Urinary bladder (tissue), 4 donors: Measurements from ENCODE around the gene CDH13. TPM values are rescaled to one million over a fixed set of nuclear protein-coding genes. Genes with fewer than 3 reads are reported as not detected.

Source experiments
- DNase-seq: peaks from one replicate; pipeline ENCODE4 v3.0.0-alpha.2; 2015; ENCODE audit errors: extremely low spot score
- H3K27ac ChIP-seq: one replicate; pipeline ENCODE4 v1.5.1; 2013; ENCODE audit warnings: low read depth, mild to moderate bottlenecking, moderate library complexity
- H3K36me3 ChIP-seq: one replicate; pipeline ENCODE4 v1.6.1; 2013; ENCODE audit warnings: mild to moderate bottlenecking, moderate library complexity; ENCODE audit not compliant: insufficient read depth
- H3K4me1 ChIP-seq: one replicate; pipeline ENCODE4 v1.6.1; 2013; ENCODE audit warnings: mild to moderate bottlenecking, moderate library complexity; ENCODE audit not compliant: insufficient read depth
- H3K4me3 ChIP-seq: one replicate; pipeline ENCODE4 v1.5.1; 2013; ENCODE audit warnings: low read depth, low read length
- WGBS: extraction: QIAGEN DNeasy Blood & Tissue Kit; methylation state at CpG from one replicate; pipeline ENCODE4 v1.1.7; 2013; 5-methylcytosine and 5-hydroxymethylcytosine counted together
- polyA plus RNA-seq: library from polyadenylated mRNA; stranded (reverse); fragments of 200-250 nt; gene quantifications from one replicate; pipeline ENCODE4 v1.2.3, GENCODE V29; 2013
- total RNA-seq: library from RNA; depleted of rRNA; stranded (reverse); fragments of >200 nt; gene quantifications from one replicate; pipeline ENCODE4 v1.2.3, GENCODE V29; 2014
- donor health status: healthy with polysubstance abuse.
- donor health status: healthy.

The CDH13 gene
- total and polyA plus RNA-seq, 2 donors, result 18.9 to 21.5 TPM

DNA sequence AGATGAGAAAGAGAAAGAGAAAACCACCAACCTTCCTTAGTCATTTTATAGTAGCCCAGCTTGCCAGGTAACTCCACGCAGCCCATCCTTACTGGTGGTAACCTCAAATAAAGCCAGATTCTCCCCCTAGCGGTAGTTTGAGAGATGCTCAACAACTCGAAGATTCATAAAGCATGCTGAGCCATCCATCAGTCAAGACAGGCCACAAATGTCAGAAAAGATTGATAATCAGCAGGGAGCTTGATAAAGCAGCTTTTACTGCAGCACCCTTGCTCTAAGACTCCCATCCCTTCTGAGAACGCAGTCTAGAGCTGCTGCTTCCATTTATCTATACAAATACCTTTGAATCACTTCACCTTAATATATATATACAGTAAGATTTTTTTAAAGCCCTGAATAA, 729.5 kb downstream of the CDH13 start:
- no peak for DNase-seq
- H3K27ac ChIP-seq, result no peak overlapping the region
- H3K4me1 ChIP-seq, result no peaks in the 10 kb centered on the region
- no peaks in the 10 kb centered on the region for H3K36me3 ChIP-seq
- 4% methylated on average over 4 of the region's 4 CpGs for WGBS
- H3K4me3 ChIP-seq, result no peak overlapping the region

DNA sequence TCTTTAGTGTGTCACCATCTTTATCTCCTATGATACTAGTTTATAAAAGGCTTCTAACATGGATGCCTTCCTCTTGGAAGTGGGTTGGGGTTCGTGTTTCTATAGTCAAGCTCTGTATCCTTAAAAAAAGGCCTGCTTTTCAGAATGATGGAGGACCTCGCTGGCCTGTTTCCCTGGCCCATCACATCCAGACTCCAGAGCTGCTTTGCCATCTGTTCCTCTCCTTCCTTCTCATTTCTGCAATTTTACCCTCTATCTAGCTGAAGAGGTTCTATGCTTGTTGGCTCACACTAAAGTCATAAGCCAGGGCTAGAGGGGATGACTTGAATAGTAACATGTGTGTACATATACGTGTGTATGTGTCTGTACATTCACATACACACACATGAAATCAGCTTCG, 730.2 kb downstream of the CDH13 start:
- H3K27ac ChIP-seq, result no peak overlapping the region
- H3K4me1 ChIP-seq, result no peaks in the 10 kb centered on the region
- H3K4me3 ChIP-seq, result no peak overlapping the region
- 77% methylated on average over 4 of the region's 4 CpGs for WGBS
- no peak for DNase-seq
- no peaks in the 10 kb centered on the region for H3K36me3 ChIP-seq

GRCh38 chr16:83363521-83363920, 736.8 kb downstream of the CDH13 start:
- 68% methylated on average over 4 of the region's 4 CpGs for WGBS
- H3K4me3 ChIP-seq, result no peak overlapping the region

DNA sequence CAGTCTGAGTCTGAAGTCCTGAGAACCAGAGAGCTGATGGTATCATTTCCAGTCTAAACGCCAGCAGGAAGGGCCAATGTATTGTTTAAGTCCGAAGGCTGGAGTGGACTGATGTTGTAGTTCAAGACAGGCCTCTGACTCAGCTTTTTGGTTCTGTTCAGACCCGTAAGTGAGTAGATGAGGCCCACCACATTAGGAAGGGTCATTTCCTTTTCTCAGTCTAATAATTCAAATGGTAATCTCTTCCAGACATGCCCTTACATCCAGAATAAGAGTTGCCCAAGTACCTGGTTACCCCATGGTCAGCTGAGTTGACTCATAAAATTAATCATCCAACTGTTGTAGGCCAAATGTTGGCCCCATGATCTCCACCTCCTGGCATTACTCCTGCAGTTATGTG, 738.4 kb downstream of the CDH13 start:
- Histone ChIP-seq H3K4me3 (no peak overlapping the region), H3K4me1 (no peaks in the 10 kb centered on the region), H3K36me3 (no peaks in the 10 kb centered on the region), H3K27ac (no peak overlapping the region)
- 71% methylated on average over 3 of the region's 3 CpGs for WGBS
- no peak for DNase-seq

More at GRCh38 chr16:83363521-83363920, 736.8 kb downstream of the CDH13 start:
- no peaks in the 10 kb centered on the region for H3K36me3 ChIP-seq
- no peaks in the 10 kb centered on the region for H3K4me1 ChIP-seq
- no peak for DNase-seq
- H3K27ac ChIP-seq, result no peak overlapping the region

GRCh38 chr16:83366228-83366627, 739.5 kb downstream of the CDH13 start:
- no peaks in the 10 kb centered on the region for H3K36me3 ChIP-seq
- no peak overlapping the region for H3K4me3 ChIP-seq
- DNase-seq, result no peak
- H3K27ac ChIP-seq, result no peak overlapping the region
- H3K4me1 ChIP-seq, result no peaks in the 10 kb centered on the region
- 90% methylated on average over 12 of the region's 12 CpGs for WGBS

DNA sequence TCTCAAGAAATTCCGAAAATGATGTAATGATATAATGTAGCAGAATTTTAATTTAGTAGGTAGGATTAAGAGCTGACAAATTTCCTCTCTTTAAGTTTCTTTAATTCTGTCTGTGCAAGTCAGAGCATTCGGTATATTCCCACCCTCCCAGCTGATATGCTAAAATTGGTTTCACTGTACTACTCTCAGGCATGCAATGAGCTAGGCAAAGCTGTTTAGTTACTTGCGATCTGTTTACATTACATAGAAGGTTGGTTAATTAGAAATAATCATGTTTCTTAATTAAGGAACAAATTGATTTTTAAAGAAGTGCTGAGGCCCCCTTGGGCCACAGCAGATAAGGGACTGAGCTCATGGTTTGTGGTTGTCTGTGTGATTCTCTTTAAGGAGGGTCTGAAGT, 748.2 kb downstream of the CDH13 start:
- H3K36me3 ChIP-seq, result no peaks in the 10 kb centered on the region
- H3K4me1 ChIP-seq, result no peaks in the 10 kb centered on the region
- DNase-seq, result no peak
- H3K4me3 ChIP-seq, result no peak overlapping the region
- no peak overlapping the region for H3K27ac ChIP-seq
- WGBS, result 75% methylated on average over 3 of the region's 3 CpGs

DNA sequence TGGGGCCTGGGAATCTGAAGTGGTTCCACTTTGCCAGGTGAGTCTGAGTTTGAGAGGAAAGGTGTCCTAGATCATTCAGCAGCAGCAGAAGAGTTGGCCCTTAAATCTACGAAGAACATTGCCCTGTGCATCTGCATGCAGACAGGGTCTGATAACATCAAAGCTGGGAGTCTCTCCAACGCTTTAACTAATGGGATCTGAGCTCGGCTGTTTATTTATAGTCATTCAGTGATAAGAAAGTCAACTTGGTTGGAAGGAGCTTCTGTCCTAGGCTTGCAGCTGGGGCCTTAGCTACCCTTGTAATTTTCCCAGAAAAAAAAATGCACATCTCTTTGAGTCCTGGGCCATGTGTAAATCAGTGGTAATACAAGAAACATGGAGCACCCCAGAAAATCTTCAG, 763.0 kb downstream of the CDH13 start:
- DNase-seq, result no peak
- H3K27ac ChIP-seq, result no peak overlapping the region
- no peak overlapping the region for H3K4me3 ChIP-seq
- no peaks in the 10 kb centered on the region for H3K4me1 ChIP-seq
- WGBS, result 14% methylated on average over 3 of the region's 3 CpGs
- H3K36me3 ChIP-seq, result no peaks in the 10 kb centered on the region

GRCh38 chr16:83390759-83391158, 764.0 kb downstream of the CDH13 start:
- 26% methylated on average over 3 of the region's 3 CpGs for WGBS
- DNase-seq, result no peak
- H3K4me1 ChIP-seq, result no peaks in the 10 kb centered on the region
- H3K27ac ChIP-seq, result no peak overlapping the region
- H3K4me3 ChIP-seq, result no peak overlapping the region
- H3K36me3 ChIP-seq, result no peaks in the 10 kb centered on the region

GRCh38 chr16:83392743-83393142, 766.0 kb downstream of the CDH13 start:
- Histone ChIP-seq H3K4me1 (no peaks in the 10 kb centered on the region), H3K27ac (no peak overlapping the region), H3K4me3 (no peak overlapping the region), H3K36me3 (no peaks in the 10 kb centered on the region)
- 78% methylated on average over 4 of the region's 4 CpGs for WGBS
- DNase-seq, result no peak

- Histone ChIP-seq H3K4me1 (no peaks in the 10 kb centered on the region), H3K4me3 (no peak overlapping the region), H3K27ac (no peak overlapping the region), H3K36me3 (no peaks in the 10 kb centered on the region)
- 62% methylated on average over 6 of the region's 6 CpGs for WGBS
- DNase-seq, result no peak
Measured at GRCh38 chr16:83393196-83393981, 766.6 kb downstream of the CDH13 start.

DNA sequence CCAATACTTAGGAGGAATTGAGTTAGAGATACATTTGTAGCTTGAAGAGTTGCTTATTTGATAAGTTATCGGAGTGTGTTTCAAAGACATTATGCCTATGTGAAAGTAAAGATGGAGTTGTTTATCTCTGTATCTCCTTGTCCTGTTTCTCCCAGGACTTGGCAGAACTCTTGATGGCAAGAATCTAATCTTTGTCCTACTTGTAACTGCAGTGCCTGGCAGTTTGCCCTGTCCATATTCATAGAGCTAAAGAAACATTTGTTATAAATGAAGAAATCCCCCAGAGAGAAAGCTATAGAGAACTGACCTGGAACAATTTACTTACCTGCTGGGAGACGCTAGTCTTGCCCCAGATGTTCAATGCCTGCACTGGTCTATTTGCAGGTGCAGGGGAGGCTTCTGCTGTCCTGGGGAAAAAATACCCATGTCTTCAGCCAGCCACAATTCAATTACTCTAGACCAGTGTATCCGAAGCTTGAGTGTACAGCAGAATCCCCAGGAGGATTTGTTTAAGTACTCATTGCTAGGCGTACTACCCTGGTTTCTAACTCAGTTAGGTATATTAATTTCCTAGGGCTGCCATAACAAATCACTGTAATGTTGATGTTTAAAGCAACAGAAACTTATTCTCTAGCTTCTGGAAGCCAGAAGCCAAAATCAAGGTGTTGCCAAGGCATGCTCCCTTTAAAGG, 771.0 kb downstream of the CDH13 start:
- no peak overlapping the region for H3K4me3 ChIP-seq
- WGBS, result 73% methylated on average over 4 of the region's 4 CpGs
- DNase-seq, result no peak
- no peaks in the 10 kb centered on the region for H3K36me3 ChIP-seq
- no peak overlapping the region for H3K27ac ChIP-seq
- no peaks in the 10 kb centered on the region for H3K4me1 ChIP-seq

DNA sequence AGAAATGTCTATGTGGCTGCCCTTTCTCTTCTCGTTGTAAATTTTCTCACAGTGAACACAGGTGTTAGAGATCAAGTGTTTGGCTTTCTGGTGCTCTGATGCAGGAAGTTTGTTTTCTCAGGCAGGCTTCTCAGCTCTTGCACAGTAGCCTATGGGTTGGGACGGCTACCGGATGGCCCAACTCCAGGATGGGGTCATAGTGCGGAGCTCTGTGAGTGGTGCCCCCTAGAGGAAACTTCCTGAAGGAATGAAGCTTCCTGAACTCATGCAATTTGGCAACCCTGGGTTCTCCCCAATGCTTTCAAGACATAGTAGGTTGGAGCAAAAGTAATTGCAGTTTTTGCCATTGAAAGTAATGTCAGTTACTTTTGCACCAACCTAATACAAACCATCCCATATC, 773.5 kb downstream of the CDH13 start:
- no peaks in the 10 kb centered on the region for H3K36me3 ChIP-seq
- DNase-seq, result no peak
- 54% methylated on average over 4 of the region's 4 CpGs for WGBS
- H3K4me3 ChIP-seq, result no peak overlapping the region
- no peak overlapping the region for H3K27ac ChIP-seq
- H3K4me1 ChIP-seq, result no peaks in the 10 kb centered on the region

DNA sequence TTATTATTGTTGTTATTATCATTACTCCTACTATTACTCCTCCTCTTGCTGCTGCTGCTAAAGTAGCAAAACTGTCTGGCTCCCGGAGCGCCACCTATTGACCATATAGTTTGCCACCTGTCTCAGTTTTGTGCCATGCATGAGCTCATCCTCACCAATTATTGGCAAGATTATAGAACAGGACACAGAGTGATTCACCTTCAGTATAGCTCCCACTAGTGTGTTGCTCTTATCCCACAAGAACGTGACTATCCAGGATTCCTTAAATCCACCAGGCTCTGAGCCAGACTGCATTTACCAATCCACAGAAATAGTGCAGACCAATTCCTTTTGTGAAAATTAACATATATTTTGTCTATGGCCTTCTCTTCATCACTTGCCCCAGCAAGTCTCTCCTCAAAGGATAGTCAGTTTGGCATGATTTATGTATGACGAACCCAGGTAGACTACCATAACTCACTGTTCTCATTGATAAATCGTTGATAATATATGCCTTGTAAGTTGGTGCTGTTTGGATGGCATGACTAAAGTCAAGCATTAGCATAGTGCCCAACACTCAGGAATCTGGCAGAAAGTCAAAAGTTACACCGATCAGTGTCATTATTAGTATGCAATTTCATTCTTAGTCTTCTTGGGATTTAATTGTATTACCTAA, 775.5 kb downstream of the CDH13 start:
- H3K36me3 ChIP-seq, result no peaks in the 10 kb centered on the region
- 86% methylated on average over 6 of the region's 6 CpGs for whole genome bisulfite sequencing
- no peak overlapping the region for H3K4me3 ChIP-seq
- H3K4me1 ChIP-seq, result no peaks in the 10 kb centered on the region
- no peak overlapping the region for H3K27ac ChIP-seq
- no peak for DNase-seq

DNA sequence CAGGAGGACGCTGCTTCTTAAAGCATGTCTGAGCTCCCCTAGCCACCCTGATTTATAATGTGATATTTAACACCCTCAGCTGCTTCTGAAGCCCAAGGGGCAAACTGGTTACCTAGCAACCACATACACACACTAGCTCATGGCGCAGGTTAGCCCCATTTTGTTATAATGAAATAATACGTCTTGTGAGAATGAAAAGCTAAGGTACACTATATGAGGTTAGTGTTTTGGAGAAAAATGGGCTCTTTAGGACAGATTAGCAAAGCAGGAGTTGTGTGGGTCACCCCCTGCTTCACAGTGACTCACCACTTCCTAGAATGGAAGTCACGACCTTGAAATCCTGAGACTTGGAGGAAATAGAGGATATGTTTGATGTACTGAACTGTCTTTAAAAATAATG, 776.2 kb downstream of the CDH13 start:
- H3K27ac ChIP-seq, result no peak overlapping the region
- DNase-seq, result no peak
- no peaks in the 10 kb centered on the region for H3K36me3 ChIP-seq
- WGBS, result 57% methylated on average over 4 of the region's 4 CpGs
- no peaks in the 10 kb centered on the region for H3K4me1 ChIP-seq
- H3K4me3 ChIP-seq, result no peak overlapping the region
